IMR-90 (cell line): Measurements from ENCODE around the gene HYAL1. TPM values are rescaled to one million over a fixed set of nuclear protein-coding genes. Genes with fewer than 3 reads are reported as not detected.
A peak's percentile ranks its signal among the peaks of the same experiment; 100 is the strongest.

Source experiments
- ATAC-seq: fragments of 200-7000 bp; cut with Tn5 transposase; 2 replicates; pipeline ENCODE4 v1.9.1; 2020; ENCODE audit warnings: low read depth, mild to moderate bottlenecking, moderate library complexity
- BruUV-seq: library from RNA; stranded (reverse); fragments of 400-500 nt; replicated peaks from 2 replicates; lab custom pipeline; 2021; lab: Mats Ljungman, UMichigan
- CTCF ChIA-PET: fragments of 300-600 bp; formaldehyde crosslinking; extraction: SDS; loops from one replicate; lab custom pipeline; 2021; ENCODE audit warnings: antibody characterized with exemption; lab: Yijun Ruan, JAX
- POLR2A ChIA-PET: fragments of 300-600 bp; sonication (Branson Sonifier 250); formaldehyde crosslinking; loops from one replicate; lab custom pipeline; 2022; ENCODE audit warnings: antibody characterized with exemption; ENCODE audit not compliant: unreplicated experiment; lab: Charles Lee
- DNase-seq: peaks from one replicate; pipeline ENCODE4 v3.0.0; 2013
- H2AFZ ChIP-seq: replicated peaks from 2 replicates; pipeline ENCODE3; 2013; ENCODE audit warnings: low read length, mild to moderate bottlenecking; ENCODE audit not compliant: poor library complexity
- H2AK5ac ChIP-seq: 2 replicates; pipeline ENCODE4 v1.6.1; 2013; ENCODE audit warnings: low read depth, low read length, inconsistent platforms
- H2AK9ac ChIP-seq: replicated peaks from 2 replicates; pipeline ENCODE3; 2013; ENCODE audit warnings: mild to moderate bottlenecking, low read depth, low read length, moderate library complexity; ENCODE audit not compliant: poor library complexity
- H2BK120ac ChIP-seq: 2 replicates; pipeline ENCODE4 v1.6.1; 2013; ENCODE audit warnings: low read depth, low read length, inconsistent platforms
- H2BK15ac ChIP-seq: 3 replicates; pipeline ENCODE4 v1.6.1; 2013; ENCODE audit warnings: low read depth, low read length, inconsistent platforms
- H2BK20ac ChIP-seq: 2 replicates; pipeline ENCODE4 v1.6.1; 2013; ENCODE audit warnings: low read depth, mild to moderate bottlenecking, inconsistent platforms, low read length, moderate library complexity
- H2BK5ac ChIP-seq: 2 replicates; pipeline ENCODE4 v1.6.1; 2013; ENCODE audit warnings: mild to moderate bottlenecking, low read depth, low read length, inconsistent platforms; ENCODE audit not compliant: poor library complexity, severe bottlenecking
- H3K14ac ChIP-seq: replicated peaks from 2 replicates; pipeline ENCODE4 v1.6.1; 2013; ENCODE audit warnings: low read depth, low read length, inconsistent platforms
- H3K18ac ChIP-seq: 2 replicates; pipeline ENCODE4 v1.6.1; 2013; ENCODE audit warnings: low read depth, low read length, control low read depth
- H3K23ac ChIP-seq: 2 replicates; pipeline ENCODE4 v1.6.1; 2013; ENCODE audit warnings: low read depth, low read length, inconsistent platforms
- H3K27ac ChIP-seq: 2 replicates; pipeline ENCODE4 v1.5.1; 2013; ENCODE audit warnings: mild to moderate bottlenecking, control low read depth, low read length; ENCODE audit not compliant: insufficient read depth
- H3K27me3 ChIP-seq: 2 replicates; pipeline ENCODE4 v1.6.1; 2013; ENCODE audit warnings: low read length; ENCODE audit not compliant: control insufficient read depth, insufficient read depth
- H3K36me3 ChIP-seq: 2 replicates; pipeline ENCODE4 v1.6.1; 2013; ENCODE audit warnings: low read length, mixed read lengths; ENCODE audit not compliant: control insufficient read depth, insufficient read depth
- H3K4ac ChIP-seq: 2 replicates; pipeline ENCODE4 v1.6.1; 2013; ENCODE audit warnings: low read depth, low read length, inconsistent platforms
- H3K4me1 ChIP-seq: 2 replicates; pipeline ENCODE4 v1.6.1; 2013; ENCODE audit warnings: low read length, mixed read lengths; ENCODE audit not compliant: control insufficient read depth, insufficient read depth
- H3K4me2 ChIP-seq: 2 replicates; pipeline ENCODE4 v1.6.1; 2013; ENCODE audit warnings: low read depth, mild to moderate bottlenecking, control low read depth, low read length, moderate library complexity
- H3K4me3 ChIP-seq: 2 replicates; pipeline ENCODE4 v1.5.1; 2013; ENCODE audit warnings: low read depth, mild to moderate bottlenecking, control low read depth, low read length, moderate library complexity; ENCODE audit not compliant: insufficient read depth
- H3K56ac ChIP-seq: 2 replicates; pipeline ENCODE4 v1.6.1; 2013; ENCODE audit warnings: low read length, inconsistent platforms; ENCODE audit not compliant: insufficient read depth; ENCODE audit errors: extremely low read depth
- H3K79me1 ChIP-seq, 2 experiments: 2 replicates each; pipeline ENCODE4 v1.6.1; 2013; ENCODE audit warnings: low read length in 2 of 2, inconsistent platforms in 1 of 2, low read depth in 1 of 2
- H3K9ac ChIP-seq: 2 replicates; pipeline ENCODE4 v1.6.1; 2013; ENCODE audit warnings: low read depth, low read length, control low read depth
- H3K9me1 ChIP-seq: 2 replicates; pipeline ENCODE4 v1.6.1; 2013; ENCODE audit warnings: low read length, inconsistent platforms; ENCODE audit not compliant: insufficient read depth
- H3K9me3 ChIP-seq: 2 replicates; pipeline ENCODE4 v1.6.1; 2013; ENCODE audit warnings: low read length; ENCODE audit not compliant: control insufficient read depth, insufficient read depth
- H4K20me1 ChIP-seq: 2 replicates; pipeline ENCODE4 v1.6.1; 2013; ENCODE audit warnings: low read length, inconsistent platforms; ENCODE audit not compliant: insufficient read depth
- H4K5ac ChIP-seq: 2 replicates; pipeline ENCODE4 v1.6.1; 2013; ENCODE audit warnings: mild to moderate bottlenecking, low read depth, low read length, control low read depth
- H4K8ac ChIP-seq, 2 experiments: 2 replicates each; pipeline ENCODE4 v1.6.1; 2013; ENCODE audit warnings: low read depth in 2 of 2, low read length in 2 of 2, control low read depth in 1 of 2, inconsistent platforms in 1 of 2
- H4K91ac ChIP-seq: 2 replicates; pipeline ENCODE4 v1.6.1; 2013; ENCODE audit warnings: low read depth, low read length, inconsistent platforms; ENCODE audit not compliant: insufficient read depth
- MAZ ChIP-seq: IDR thresholded peaks from 2 replicates; pipeline ENCODE4 v1.6.1; 2012; ENCODE audit warnings: low read depth, mild to moderate bottlenecking, low read length, improper control_type of control experiment, moderate library complexity, borderline replicate concordance
- POLR2A ChIP-seq: IDR thresholded peaks from 2 replicates; pipeline ENCODE4 v1.6.1; 2012; ENCODE audit warnings: mild to moderate bottlenecking, low read depth, low read length
- RCOR1 ChIP-seq: IDR thresholded peaks from 2 replicates; pipeline ENCODE4 v1.6.1; 2012; ENCODE audit warnings: mild to moderate bottlenecking, low read length, improper control_type of control experiment; ENCODE audit not compliant: insufficient replicate concordance
- WGBS, 2 experiments: methylation state at CpG; one replicate each; pipeline versions ENCODE4 v1.1.5 to v1.1.7; 2013; ENCODE audit warnings: missing lambda C conversion rate in 2 of 2; ENCODE audit not compliant: insufficient read length in 1 of 2; ENCODE audit errors: extremely low coverage in 2 of 2; 5-methylcytosine and 5-hydroxymethylcytosine counted together
- dilution Hi-C: fragments of 300-500 bp; cut with HindIII; formaldehyde crosslinking; loops from one replicate; pipeline ENCODE4 v1.14.3; 2018; ENCODE audit warnings: low sequenced_read_pairs; ENCODE audit not compliant: unreplicated experiment
- in situ Hi-C: fragments of 300-500 bp; cut with MboI; formaldehyde crosslinking; loops from 3 replicates; pipeline ENCODE4 v1.14.3; 2019; ENCODE audit warnings: low sequenced_read_pairs, inconsistent platforms, mixed read lengths
- intact Hi-C: fragments of 100-400 bp; cut with micrococcal nuclease; formaldehyde crosslinking; loops from 2 replicates; pipeline ENCODE4 v1.10.0; 2022
- polyA plus RNA-seq, 3 experiments: library from polyadenylated mRNA; depleted of rRNA; stranded (reverse); fragments of >200 nt; gene quantifications; 2 replicates each; pipeline ENCODE4 v1.2.3, GENCODE V29; 2012; ENCODE audit warnings: low replicate concordance in 1 of 3
- total RNA-seq: library from RNA; depleted of rRNA; stranded (reverse); fragments of >200 nt; gene quantifications from 2 replicates; pipeline ENCODE4 v1.2.3, GENCODE V29; 2012
- TF ChIP-seq, protein P1 (sequence below): fragments of 150-350 bp; IDR thresholded peaks from 2 replicates; pipeline ENCODE4 v1.6.1; 2017; ENCODE audit warnings: mild to moderate bottlenecking, antibody characterized with exemption, low read length, low read depth

The HYAL1 gene
- total and polyA plus RNA-seq, 2 of the 4 experiments (the other 2 are of a cell fraction), result 0.32 to 0.36 TPM

DNA sequence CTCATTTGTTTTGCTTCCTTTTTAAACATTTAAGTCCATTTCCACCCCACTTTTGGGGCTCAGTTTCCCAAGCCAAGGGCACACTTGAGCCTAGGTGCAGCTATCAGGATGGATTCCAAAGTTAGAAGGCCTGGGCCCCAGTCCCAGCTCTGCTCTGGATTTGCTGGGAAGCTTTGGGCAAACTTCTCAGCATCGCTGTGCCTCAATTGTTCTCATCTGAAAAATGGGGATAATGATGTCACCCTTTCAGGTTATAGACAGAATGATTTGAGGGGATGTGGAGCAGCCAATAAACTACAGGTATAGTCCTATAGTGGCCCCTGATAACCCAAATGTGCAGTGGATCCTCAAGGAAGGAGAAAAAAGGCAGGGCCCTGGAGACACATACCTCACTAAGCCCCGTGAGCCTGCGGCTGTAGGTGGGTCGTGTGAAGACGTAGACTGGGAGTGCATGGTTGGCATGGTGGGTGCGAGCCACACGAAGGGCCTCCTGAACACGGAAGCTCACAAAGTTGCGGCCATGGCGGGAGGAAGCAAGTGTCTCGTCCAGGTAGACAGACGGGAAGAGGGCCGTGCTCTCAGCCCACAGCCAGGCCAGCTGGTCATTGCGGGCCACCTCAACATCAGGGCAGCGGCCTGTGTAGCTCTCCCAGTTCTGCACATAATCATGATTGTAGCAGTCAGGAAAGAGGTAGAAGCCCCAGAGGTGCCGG is 16.0 kb upstream of the HYAL1 start:
- H3K27me3 ChIP-seq, result no peaks in the 10 kb centered on the region
- ATAC-seq, result no peak
- peak overlapping the region; percentile 6 for H2AK9ac ChIP-seq
- DNase-seq, result no peak
- H3K4me2 ChIP-seq, result no peak overlapping the region
- no peak for TF ChIP-seq MAZ
- no peak for TF ChIP-seq RCOR1
- no peak for TF ChIP-seq POLR2A
- TF ChIP-seq, protein P1, sequence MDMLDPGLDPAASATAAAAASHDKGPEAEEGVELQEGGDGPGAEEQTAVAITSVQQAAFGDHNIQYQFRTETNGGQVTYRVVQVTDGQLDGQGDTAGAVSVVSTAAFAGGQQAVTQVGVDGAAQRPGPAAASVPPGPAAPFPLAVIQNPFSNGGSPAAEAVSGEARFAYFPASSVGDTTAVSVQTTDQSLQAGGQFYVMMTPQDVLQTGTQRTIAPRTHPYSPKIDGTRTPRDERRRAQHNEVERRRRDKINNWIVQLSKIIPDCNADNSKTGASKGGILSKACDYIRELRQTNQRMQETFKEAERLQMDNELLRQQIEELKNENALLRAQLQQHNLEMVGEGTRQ, result no peak
- H4K5ac ChIP-seq, result no peak overlapping the region
- no peak overlapping the region for H2AK5ac ChIP-seq
- in situ Hi-C loops, result no loop called here
- no peaks in the 10 kb centered on the region for H3K9me3 ChIP-seq
- POLR2A ChIA-PET, result interaction anchor here (0.6 kb wide), 1 partner anchor 396 kb away, joined by 5 read pairs; no protein-coding TSS in a partner anchor
- peaks cover 29 to 59% of the 10 kb centered on the region in 2 experiments for H3K79me1 ChIP-seq
- no peak overlapping the region for H3K23ac ChIP-seq
- H3K56ac ChIP-seq, result no peak overlapping the region
- H4K20me1 ChIP-seq, result 0 out of 2 replicates have a peak, but pooled peaks cover 18% of the 10 kb centered on the region
- no peak overlapping the region for H2BK5ac ChIP-seq
- H3K18ac ChIP-seq, result no peak overlapping the region
- H3K9ac ChIP-seq, result no peak overlapping the region
- no peak overlapping the region for H3K4me3 ChIP-seq
- intact Hi-C loops, result no loop called here
- no peak overlapping the region for H4K8ac ChIP-seq
- no peak overlapping the region for H4K91ac ChIP-seq
- BruUV-seq, result no TSS peak
- H2BK15ac ChIP-seq, result no peak overlapping the region
- no peak overlapping the region for H3K27ac ChIP-seq
- CTCF ChIA-PET, result no interaction called here
- peaks cover 23% of the 10 kb centered on the region for H3K9me1 ChIP-seq
- peaks cover 38% of the 10 kb centered on the region for H3K36me3 ChIP-seq
- H3K4ac ChIP-seq, result no peak overlapping the region
- dilution Hi-C loops, result no loop called here
- peaks cover 25% of the 10 kb centered on the region for H3K4me1 ChIP-seq
- H3K14ac ChIP-seq, result no peak overlapping the region
- WGBS, 2 experiments, result 95% methylated on average over 9 of the region's 16 CpGs; no CpG with 5 or more reads in 1 of the 2 experiments
- no peak overlapping the region for H2BK120ac ChIP-seq
- H2BK20ac ChIP-seq, result no peak overlapping the region
- peak overlapping the region; percentile 6 for H2AFZ ChIP-seq
